ENCODE data around the gene DAPK3. TPM values are rescaled to one million over a fixed set of nuclear protein-coding genes. Genes with fewer than 3 reads are reported as not detected.

The DAPK3 gene
- total RNA-seq, 1 experiment from 2014 or later = 66.6 TPM

- BruUV-seq (replicated peaks) = no TSS peak
- in situ Hi-C loops (cut with HindIII; ENCODE audit: low pct_unique_long_range_greater_than_20kb, low sequenced_read_pairs) = no loop called here
- intact Hi-C loops (cut with micrococcal nuclease; ENCODE audit: unreplicated experiment) = no loop called here
- TF ChIP-seq, protein P1, sequence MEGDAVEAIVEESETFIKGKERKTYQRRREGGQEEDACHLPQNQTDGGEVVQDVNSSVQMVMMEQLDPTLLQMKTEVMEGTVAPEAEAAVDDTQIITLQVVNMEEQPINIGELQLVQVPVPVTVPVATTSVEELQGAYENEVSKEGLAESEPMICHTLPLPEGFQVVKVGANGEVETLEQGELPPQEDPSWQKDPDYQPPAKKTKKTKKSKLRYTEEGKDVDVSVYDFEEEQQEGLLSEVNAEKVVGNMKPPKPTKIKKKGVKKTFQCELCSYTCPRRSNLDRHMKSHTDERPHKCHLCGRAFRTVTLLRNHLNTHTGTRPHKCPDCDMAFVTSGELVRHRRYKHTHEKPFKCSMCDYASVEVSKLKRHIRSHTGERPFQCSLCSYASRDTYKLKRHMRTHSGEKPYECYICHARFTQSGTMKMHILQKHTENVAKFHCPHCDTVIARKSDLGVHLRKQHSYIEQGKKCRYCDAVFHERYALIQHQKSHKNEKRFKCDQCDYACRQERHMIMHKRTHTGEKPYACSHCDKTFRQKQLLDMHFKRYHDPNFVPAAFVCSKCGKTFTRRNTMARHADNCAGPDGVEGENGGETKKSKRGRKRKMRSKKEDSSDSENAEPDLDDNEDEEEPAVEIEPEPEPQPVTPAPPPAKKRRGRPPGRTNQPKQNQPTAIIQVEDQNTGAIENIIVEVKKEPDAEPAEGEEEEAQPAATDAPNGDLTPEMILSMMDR (IDR thresholded peaks at IDR 0.05) = no peak
- no peak for TF ChIP-seq REST (IDR thresholded peaks at IDR 0.05; ENCODE audit: insufficient read depth in 1 of 2, low read depth in 2 of 2, low read length in 1 of 2)
- Histone ChIP-seq H3K27ac (ENCODE audit: low read length) (no peak overlapping the region), H3K9me3 (ENCODE audit: control insufficient read depth, insufficient read depth, low read depth, low read length) (no peaks in the 10 kb centered on the region), H3K27me3 (ENCODE audit: control insufficient read depth, insufficient read depth, low read length) (no peaks in the 10 kb centered on the region), H3K36me3 (ENCODE audit: control insufficient read depth, insufficient read depth, low read length) (no peaks in the 10 kb centered on the region), H3K4me1 (ENCODE audit: control insufficient read depth, insufficient read depth, low read length) (no peaks in the 10 kb centered on the region), H3K4me3 (ENCODE audit: low read depth in 2 of 2, low read length in 2 of 2) (no peak overlapping the region)
- ATAC-seq (no peak), DNase-seq (ENCODE audit: low read depth, low spot score) (no peak)
- POLR2A ChIA-PET = no interaction called here
- CTCF ChIA-PET = no interaction called here
Measured at GRCh38 chr19:3995607-3996006, 24.7 kb upstream of the DAPK3 start.

DNA sequence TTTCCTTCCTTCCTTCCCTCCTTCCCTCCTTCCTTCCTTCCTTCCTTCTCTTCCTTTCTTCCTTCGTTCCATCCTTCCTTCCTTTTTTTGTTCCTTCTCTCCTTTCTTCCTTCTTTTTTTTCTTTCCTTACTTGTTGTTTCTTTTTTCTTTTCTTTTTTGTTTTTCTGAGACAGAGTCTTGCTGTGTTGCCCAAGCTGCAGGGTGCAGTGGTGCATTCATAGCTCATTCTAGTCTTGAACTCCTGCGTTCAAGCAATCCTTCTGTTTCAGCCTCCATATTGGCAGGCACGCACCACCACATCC lies 19.9 kb upstream of the DAPK3 start:
- Histone ChIP-seq H3K27ac (ENCODE audit: low read length) (peak overlapping the region; percentile 51; the same call in 1 of the 2 replicates), H3K36me3 (ENCODE audit: control insufficient read depth, insufficient read depth, low read length) (no peaks in the 10 kb centered on the region; the same call in 1 of the 2 replicates), H3K27me3 (ENCODE audit: control insufficient read depth, insufficient read depth, low read length) (no peaks in the 10 kb centered on the region), H3K9me3 (ENCODE audit: control insufficient read depth, insufficient read depth, low read depth, low read length) (no peaks in the 10 kb centered on the region), H3K4me1 (ENCODE audit: control insufficient read depth, insufficient read depth, low read length) (peaks cover 7% of the 10 kb centered on the region), H3K4me3 (ENCODE audit: low read depth in 2 of 2, low read length in 2 of 2) (no peak overlapping the region)
- intact Hi-C loops (cut with micrococcal nuclease; ENCODE audit: unreplicated experiment) (no loop called here), in situ Hi-C loops (cut with HindIII; ENCODE audit: low pct_unique_long_range_greater_than_20kb, low sequenced_read_pairs) (no loop called here)
- TF ChIP-seq TCF7L2 (IDR thresholded peaks at IDR 0.05; ENCODE audit: low read depth, low read length) (no peak), SIN3A (IDR thresholded peaks at IDR 0.05; ENCODE audit: borderline replicate concordance, insufficient read depth, low read depth, low read length) (no peak), REST (IDR thresholded peaks at IDR 0.05; ENCODE audit: insufficient read depth in 1 of 2, low read depth in 2 of 2, low read length in 1 of 2) (no peak), POLR2AphosphoS5 (IDR thresholded peaks at IDR 0.05; ENCODE audit: low read depth, low read length) (no peak)
- TF ChIP-seq, protein P1 (IDR thresholded peaks at IDR 0.05) = no peak
- BruUV-seq (replicated peaks) = no TSS peak
- DNase-seq (ENCODE audit: low read depth, low spot score) (no peak), ATAC-seq (no peak)
- ChIA-PET POLR2A (no interaction called here), CTCF (no interaction called here)
